ENCODE measurements around the gene DMAC2L. TPM values are rescaled to one million over a fixed set of nuclear protein-coding genes. Genes with fewer than 3 reads are reported as not detected.

The DMAC2L gene
- polyA plus RNA-seq, 4 donors: 21.6 to 27.3 (median 23.5) TPM

Other genes starting within 250 kb of the DMAC2L start
- 10 to 100 TPM; 13.6 to 16.9 (median 14.9) TPM for gene VCPKMT, start 195.8 kb upstream of the DMAC2L start, polyA plus RNA-seq (ENCODE audit: insufficient read length in 4 of 4)
- gene SOS2, start 80.7 kb upstream of the DMAC2L start, polyA plus RNA-seq (ENCODE audit: insufficient read length in 4 of 4): 10 to 100 TPM; 33.9 to 45.8 (median 44.0) TPM
- 10 to 100 TPM in 2 of 4 donors, 1 to 10 TPM in 2; 9.4 to 11.5 (median 10.5) TPM for gene L2HGDH, start 95 bp upstream of the DMAC2L start, polyA plus RNA-seq (ENCODE audit: insufficient read length in 4 of 4)
- 1 to 10 TPM; 7.1 to 8.3 (median 7.3) TPM for gene CDKL1, start 84.6 kb downstream of the DMAC2L start, polyA plus RNA-seq (ENCODE audit: insufficient read length in 4 of 4)
- gene MAP4K5, start 220.2 kb downstream of the DMAC2L start, polyA plus RNA-seq (ENCODE audit: insufficient read length in 4 of 4): 10 to 100 TPM; 44.7 to 62.2 (median 55.8) TPM
- gene ATL1, start 247.8 kb downstream of the DMAC2L start, polyA plus RNA-seq (ENCODE audit: insufficient read length in 4 of 4): 10 to 100 TPM in 1 of 4 donors, 1 to 10 TPM in 3; 7.1 to 10.3 (median 8.9) TPM